Transverse colon (tissue), 4 donors: ENCODE measurements around the gene CEND1.

ENCODE experiments used
- CTCF ChIP-seq, 5 experiments: fragments of 200-600 bp in 3 of 5; fragments of 450-650 bp in 2 of 5; sonication (generic) in 3 of 5; IDR thresholded peaks; 1 replicate in 2 of 5; 2 replicates in 3 of 5; pipeline ENCODE4 v1.5.1; 2016 to 2017; ENCODE audit warnings: antibody characterized with exemption in 5 of 5, inconsistent platforms in 3 of 5, mild to moderate bottlenecking in 2 of 5, moderate library complexity in 1 of 5
- POLR2A ChIP-seq: fragments of 450-650 bp; IDR thresholded peaks from one replicate; pipeline ENCODE4 v1.6.1; 2016; ENCODE audit warnings: antibody characterized with exemption, mild to moderate bottlenecking, moderate library complexity
- POLR2AphosphoS5 ChIP-seq, 3 donors: sonication (generic); formaldehyde crosslinking; IDR thresholded peaks; one replicate each; pipeline ENCODE4 v1.6.1; 2016; ENCODE audit warnings: antibody characterized with exemption in 3 of 3

- TF ChIP-seq POLR2A (no peak), CTCF (IDR thresholded peaks at IDR 0.05) (no peak), POLR2AphosphoS5 (IDR thresholded peaks at IDR 0.05) (no peak)
Observed at GRCh38 chr11:778976-779954, 10.6 kb downstream of the CEND1 start.
